Endothelial cell of umbilical vein (primary cell): Measurements from ENCODE around the gene ADAMTS14. TPM values are rescaled to one million over a fixed set of nuclear protein-coding genes. Genes with fewer than 3 reads are reported as not detected.

ENCODE experiments used
- BruUV-seq: library from RNA; stranded (reverse); fragments of 400-500 nt; replicated peaks from 2 replicates; lab custom pipeline; 2021; lab: Mats Ljungman, UMichigan
- CTCF ChIA-PET: fragments of 300-600, 350-600 bp; sonication (Branson Sonifier 250); formaldehyde crosslinking; loops from one replicate; lab custom pipeline; 2021; ENCODE audit warnings: antibody characterized with exemption, inconsistent platforms; lab: Charles Lee
- POLR2A ChIA-PET: fragments of 300-600, 350-600 bp; sonication (Branson Sonifier 250); formaldehyde crosslinking; loops from one replicate; lab custom pipeline; 2021; ENCODE audit warnings: antibody characterized with exemption, inconsistent platforms; lab: Charles Lee
- DNase-seq: peaks from one replicate; pipeline ENCODE4 v3.0.0-alpha.2; 2011; ENCODE audit warnings: low read depth, low spot score
- FAIRE-seq: peaks from 2 replicates; lab custom pipeline; 2011; peaks lifted over from hg19 to GRCh38; lab: Jason Lieb, UNC
- H2AFZ ChIP-seq: 2 replicates; pipeline ENCODE4 v1.6.0; 2012; ENCODE audit warnings: low read depth, low read length, control low read depth, inconsistent platforms
- H3K27ac ChIP-seq: 2 replicates; pipeline ENCODE4 v1.5.1; 2011; ENCODE audit warnings: low read depth, mild to moderate bottlenecking, control low read depth, low read length, moderate library complexity; ENCODE audit not compliant: insufficient read depth
- H3K27me3 ChIP-seq, 2 experiments: 2 replicates each; pipeline versions ENCODE4 v1.6.0 to v1.6.1; 2011; ENCODE audit warnings: low read length in 2 of 2, mixed read lengths in 1 of 2; ENCODE audit not compliant: control insufficient read depth in 2 of 2, insufficient read depth in 2 of 2
- H3K36me3 ChIP-seq, 2 experiments: 2 replicates in 1 of 2; 3 replicates in 1 of 2; pipeline ENCODE4 v1.5.1; 2011; ENCODE audit warnings: low read length in 2 of 2, mild to moderate bottlenecking in 1 of 2, moderate library complexity in 1 of 2; ENCODE audit not compliant: control insufficient read depth in 2 of 2, insufficient read depth in 2 of 2; ENCODE audit errors: extremely low read depth in 1 of 2
- H3K4me1 ChIP-seq: 3 replicates; pipeline ENCODE4 v1.5.1; 2011; ENCODE audit warnings: mild to moderate bottlenecking, low read length; ENCODE audit not compliant: control insufficient read depth, insufficient read depth; ENCODE audit errors: extremely low read depth
- H3K4me2 ChIP-seq: 2 replicates; pipeline ENCODE4 v1.6.1; 2011; ENCODE audit warnings: low read length, control low read depth, mixed read lengths; ENCODE audit not compliant: insufficient read depth
- H3K4me3 ChIP-seq, 3 experiments: fragments of 200-600 bp in 1 of 3; sonication (generic), shearing (Covaris generic) in 1 of 3; replicated peaks in 1 of 3; 2 replicates each; pipeline ENCODE4 v1.5.1; 2011 to 2016; ENCODE audit warnings: control low read depth in 3 of 3, low read length in 3 of 3, mild to moderate bottlenecking in 2 of 3, inconsistent platforms in 1 of 3, low read depth in 1 of 3, moderate library complexity in 1 of 3; ENCODE audit not compliant: insufficient read depth in 1 of 3
- H3K79me2 ChIP-seq: 2 replicates; pipeline ENCODE4 v1.6.0; 2012; ENCODE audit warnings: low read length, inconsistent platforms; ENCODE audit not compliant: control insufficient read depth, insufficient read depth
- H3K9ac ChIP-seq: replicated peaks from 2 replicates; pipeline ENCODE3; 2011; ENCODE audit warnings: low read length, control low read depth; ENCODE audit not compliant: insufficient read depth; ENCODE audit errors: extremely low read depth
- H3K9me1 ChIP-seq: replicated peaks from 3 replicates; pipeline ENCODE4 v1.6.0; 2011; ENCODE audit warnings: mild to moderate bottlenecking, low read length; ENCODE audit not compliant: control insufficient read depth, insufficient read depth; ENCODE audit errors: extremely low read depth
- H3K9me3 ChIP-seq: replicated peaks from 2 replicates; pipeline ENCODE4 v1.5.1; 2012; ENCODE audit warnings: low read length, inconsistent platforms; ENCODE audit not compliant: control insufficient read depth, insufficient read depth
- H4K20me1 ChIP-seq: replicated peaks from 2 replicates; pipeline ENCODE3; 2011; ENCODE audit warnings: mild to moderate bottlenecking, low read length; ENCODE audit not compliant: control insufficient read depth, insufficient read depth; ENCODE audit errors: extremely low read depth
- EZH2 ChIP-seq: IDR thresholded peaks from 2 replicates; pipeline ENCODE4 v1.6.1; 2012; ENCODE audit warnings: borderline replicate concordance, low read depth, mild to moderate bottlenecking, moderate library complexity, low read length, inconsistent platforms; ENCODE audit not compliant: severe bottlenecking
- FOS ChIP-seq: IDR thresholded peaks from 2 replicates; pipeline ENCODE4 v1.6.1; 2011; ENCODE audit warnings: mild to moderate bottlenecking, low read length, moderate library complexity, borderline replicate concordance; ENCODE audit not compliant: insufficient read depth
- GATA2 ChIP-seq: IDR thresholded peaks from 2 replicates; pipeline ENCODE4 v1.7.0; 2011; ENCODE audit warnings: low read depth, mild to moderate bottlenecking, moderate library complexity, mixed read lengths, low read length; ENCODE audit not compliant: insufficient read length, insufficient read depth
- JUN ChIP-seq: IDR thresholded peaks from 2 replicates; pipeline ENCODE4 v1.6.1; 2011; ENCODE audit warnings: borderline replicate concordance, low read depth; ENCODE audit not compliant: insufficient read length, insufficient read depth
- MYC ChIP-seq: IDR thresholded peaks from one replicate; pipeline ENCODE4 v1.6.1; 2011; ENCODE audit warnings: mild to moderate bottlenecking, low read depth, low read length
- POLR2A ChIP-seq: IDR thresholded peaks from 2 replicates; pipeline ENCODE4 v1.6.1; 2012; ENCODE audit warnings: low read depth, mild to moderate bottlenecking, control low read depth, low read length
- POLR2AphosphoS5 ChIP-seq: IDR thresholded peaks from 2 replicates; pipeline ENCODE4 v1.6.1; 2012; ENCODE audit warnings: low read depth, mild to moderate bottlenecking, control low read depth, low read length, moderate library complexity; ENCODE audit not compliant: insufficient read depth
- dilution Hi-C: fragments of 300-500 bp; cut with MboI; formaldehyde crosslinking; loops from one replicate; pipeline ENCODE4 v1.15.0; 2019; ENCODE audit warnings: low sequenced_read_pairs; ENCODE audit not compliant: extremely low pct_ligation_motif_present
- intact Hi-C: fragments of 100-400 bp; cut with micrococcal nuclease; formaldehyde crosslinking; loops from one replicate; pipeline ENCODE4 v1.10.0; 2022
- polyA plus RNA-seq, 4 experiments: library from polyadenylated mRNA; depleted of rRNA in 3 of 4; stranded (reverse) in 3 of 4; unstranded in 1 of 4; fragments of >200 nt; gene quantifications; 2 replicates each; pipeline versions ENCODE4 v1.2.1 to v1.2.3, GENCODE V29; 2011 to 2012; ENCODE audit warnings: missing spikeins in 1 of 4
- total RNA-seq: library from RNA; stranded (reverse); gene quantifications from 2 replicates; pipeline ENCODE4 v1.2.3, GENCODE V29; 2021
- TF ChIP-seq, protein P1 (sequence below): IDR thresholded peaks from 2 replicates; pipeline ENCODE4 v1.6.1; 2011; ENCODE audit not compliant: insufficient read depth, insufficient read length
- TF ChIP-seq, protein P2 (sequence below), 2 donors: IDR thresholded peaks; 1 replicate in 1 of 2; 2 replicates in 1 of 2; pipeline ENCODE4 v1.5.1; 2011; ENCODE audit warnings: low read length in 2 of 2, mild to moderate bottlenecking in 2 of 2, moderate library complexity in 2 of 2, control low read depth in 1 of 2, inconsistent platforms in 1 of 2, low read depth in 1 of 2; ENCODE audit not compliant: insufficient read depth in 1 of 2; ENCODE audit errors: extremely low read depth in 1 of 2

The ADAMTS14 gene
- total and polyA plus RNA-seq, 2 donors (not counting 3 experiments of a cell fraction or from before 2014, with no cell fraction given), result not detected

DNA sequence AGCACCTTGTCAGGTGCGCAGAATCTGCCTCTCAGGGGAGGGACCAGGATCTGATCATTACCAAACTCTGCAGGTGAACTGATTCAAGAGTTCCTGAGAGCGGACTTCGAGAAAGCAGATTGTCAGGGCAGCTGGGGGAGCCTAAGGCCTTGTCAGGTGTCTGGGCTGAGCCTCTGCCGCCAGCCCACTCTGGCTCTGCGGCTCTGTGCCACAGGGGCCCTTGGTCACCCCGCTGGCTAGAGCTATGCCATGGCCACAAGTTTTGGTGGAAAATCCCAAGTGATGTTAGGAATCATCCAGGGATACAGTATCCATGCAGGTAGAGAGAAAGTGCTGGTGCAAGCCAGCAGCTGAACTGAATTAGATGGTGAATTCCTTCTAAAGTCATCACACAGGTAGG, 4.2 kb downstream of the ADAMTS14 start:
- H3K9ac ChIP-seq, result no peak overlapping the region
- H2AFZ ChIP-seq, result no peak overlapping the region
- no peaks in the 10 kb centered on the region for H4K20me1 ChIP-seq
- no peaks in the 10 kb centered on the region for H3K36me3 ChIP-seq
- FAIRE-seq (no peak), DNase-seq (no peak)
- H3K4me3 ChIP-seq, result no peak overlapping the region
- H3K4me1 ChIP-seq, result no peaks in the 10 kb centered on the region
- no peak overlapping the region for H3K4me2 ChIP-seq
- no peaks in the 10 kb centered on the region for H3K79me2 ChIP-seq
- H3K9me3 ChIP-seq, result no peaks in the 10 kb centered on the region
- H3K27me3 ChIP-seq, result peaks cover 19 to 20% of the 10 kb centered on the region in 2 experiments
- TF ChIP-seq POLR2A, result no peak
- no peak for TF ChIP-seq FOS
- TF ChIP-seq GATA2, result no peak
- TF ChIP-seq, protein P1, sequence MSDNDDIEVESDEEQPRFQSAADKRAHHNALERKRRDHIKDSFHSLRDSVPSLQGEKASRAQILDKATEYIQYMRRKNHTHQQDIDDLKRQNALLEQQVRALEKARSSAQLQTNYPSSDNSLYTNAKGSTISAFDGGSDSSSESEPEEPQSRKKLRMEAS, result no peak
- TF ChIP-seq EZH2, result no peak
- TF ChIP-seq JUN, result no peak
- TF ChIP-seq, protein P2, sequence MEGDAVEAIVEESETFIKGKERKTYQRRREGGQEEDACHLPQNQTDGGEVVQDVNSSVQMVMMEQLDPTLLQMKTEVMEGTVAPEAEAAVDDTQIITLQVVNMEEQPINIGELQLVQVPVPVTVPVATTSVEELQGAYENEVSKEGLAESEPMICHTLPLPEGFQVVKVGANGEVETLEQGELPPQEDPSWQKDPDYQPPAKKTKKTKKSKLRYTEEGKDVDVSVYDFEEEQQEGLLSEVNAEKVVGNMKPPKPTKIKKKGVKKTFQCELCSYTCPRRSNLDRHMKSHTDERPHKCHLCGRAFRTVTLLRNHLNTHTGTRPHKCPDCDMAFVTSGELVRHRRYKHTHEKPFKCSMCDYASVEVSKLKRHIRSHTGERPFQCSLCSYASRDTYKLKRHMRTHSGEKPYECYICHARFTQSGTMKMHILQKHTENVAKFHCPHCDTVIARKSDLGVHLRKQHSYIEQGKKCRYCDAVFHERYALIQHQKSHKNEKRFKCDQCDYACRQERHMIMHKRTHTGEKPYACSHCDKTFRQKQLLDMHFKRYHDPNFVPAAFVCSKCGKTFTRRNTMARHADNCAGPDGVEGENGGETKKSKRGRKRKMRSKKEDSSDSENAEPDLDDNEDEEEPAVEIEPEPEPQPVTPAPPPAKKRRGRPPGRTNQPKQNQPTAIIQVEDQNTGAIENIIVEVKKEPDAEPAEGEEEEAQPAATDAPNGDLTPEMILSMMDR (IDR thresholded peaks at IDR 0.05; ENCODE audit: extremely low read depth in 1 of 2, insufficient read depth in 1 of 2, low read depth in 1 of 2, low read length in 2 of 2), result no peak
- no peak for TF ChIP-seq MYC
- TF ChIP-seq POLR2AphosphoS5, result no peak
- no peak overlapping the region for H3K27ac ChIP-seq
- H3K9me1 ChIP-seq, result no peaks in the 10 kb centered on the region
- dilution Hi-C loops, result no loop called here
- BruUV-seq, result no TSS peak
- intact Hi-C loops, result no loop called here
- CTCF ChIA-PET, result no interaction called here
- POLR2A ChIA-PET, result no interaction called here
